GM18526 (cell line): ENCODE data around the gene MLH3.

Experiments
- POLR2A ChIP-seq: IDR thresholded peaks from 3 replicates; pipeline ENCODE4 v1.6.1; 2011; ENCODE audit not compliant: insufficient read length; ENCODE audit errors: extremely low read depth

MLH3 gene

DNA sequence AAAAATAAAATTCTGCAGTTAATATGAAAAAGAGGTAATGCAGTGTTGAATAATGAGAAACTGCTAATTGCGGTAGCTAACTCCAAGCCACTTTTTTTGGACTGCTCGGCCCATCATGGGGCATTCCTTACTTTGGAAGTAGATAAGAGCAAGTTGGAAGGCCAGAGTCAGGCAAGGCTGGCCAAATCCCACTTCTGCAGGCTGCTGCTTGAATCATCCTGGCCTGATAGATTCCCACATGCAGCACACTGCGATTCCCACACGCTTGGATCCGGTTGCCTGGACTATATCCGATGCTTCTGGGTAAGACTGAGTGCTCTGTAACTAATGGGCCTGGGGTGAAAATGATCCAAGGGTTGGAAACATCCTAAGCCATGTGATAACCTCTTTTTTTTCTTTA is 38.0 kb downstream of the MLH3 start:
- no peak for TF ChIP-seq POLR2A

DNA sequence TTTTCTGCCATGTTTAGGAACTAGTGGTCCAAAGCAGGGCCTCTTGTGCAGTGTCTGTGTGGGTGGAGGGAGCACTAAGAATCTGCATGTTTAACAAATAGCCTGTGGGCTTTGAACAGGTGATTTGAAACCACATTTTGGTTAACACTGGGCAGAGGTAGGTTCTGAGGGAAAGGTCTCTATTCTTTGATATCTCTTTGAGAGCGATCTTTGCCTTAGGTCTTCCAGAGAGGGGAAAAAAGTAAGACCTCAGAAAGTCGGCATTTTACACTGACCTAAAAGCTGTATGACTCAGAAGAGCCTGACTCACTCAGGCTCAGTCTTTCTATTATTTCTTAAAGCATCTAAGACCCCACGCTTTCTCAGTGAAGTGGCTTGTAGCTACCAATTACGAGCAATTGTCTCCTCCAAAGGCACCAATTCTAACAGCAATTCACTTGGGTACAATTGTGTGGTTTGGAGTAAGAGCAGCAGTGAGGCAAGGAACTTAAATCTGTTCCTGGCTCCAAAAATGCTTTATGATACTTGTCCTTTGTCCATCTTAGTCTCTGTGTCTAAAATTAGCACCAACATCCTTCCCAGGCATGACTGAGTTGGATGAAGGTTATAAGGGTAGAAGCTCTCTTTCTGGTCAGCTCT is 39.8 kb downstream of the MLH3 start:
- TF ChIP-seq POLR2A: no peak

DNA sequence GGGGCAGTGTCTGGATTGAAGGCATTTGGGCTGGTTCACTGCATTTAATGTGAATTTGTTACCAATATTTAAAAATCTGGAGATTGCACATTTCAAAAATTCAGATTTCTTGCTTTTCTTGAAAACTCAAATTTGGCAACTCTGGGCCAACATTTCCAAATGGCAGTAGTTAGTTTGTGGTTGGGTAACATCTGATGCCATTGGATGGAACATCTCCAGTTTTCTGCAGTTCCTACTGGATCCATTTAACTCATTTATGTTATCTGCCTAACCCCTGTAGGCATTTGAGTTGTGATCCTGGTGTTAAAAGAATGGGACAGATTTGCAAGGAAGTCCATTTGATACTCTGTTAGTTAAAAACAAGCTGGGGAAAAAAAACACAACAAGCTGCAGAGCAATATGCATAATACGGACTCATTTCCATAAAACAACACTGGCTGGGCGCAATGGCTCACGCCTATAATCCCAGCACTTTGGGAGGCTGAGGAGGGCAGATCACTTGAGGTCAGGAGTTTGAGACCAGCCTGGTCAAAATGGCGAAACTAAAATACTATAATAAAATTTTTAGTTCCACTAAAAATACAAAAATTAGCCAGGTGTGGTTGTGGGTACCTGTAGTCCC is 40.7 kb downstream of the MLH3 start:
- no peak for TF ChIP-seq POLR2A

DNA sequence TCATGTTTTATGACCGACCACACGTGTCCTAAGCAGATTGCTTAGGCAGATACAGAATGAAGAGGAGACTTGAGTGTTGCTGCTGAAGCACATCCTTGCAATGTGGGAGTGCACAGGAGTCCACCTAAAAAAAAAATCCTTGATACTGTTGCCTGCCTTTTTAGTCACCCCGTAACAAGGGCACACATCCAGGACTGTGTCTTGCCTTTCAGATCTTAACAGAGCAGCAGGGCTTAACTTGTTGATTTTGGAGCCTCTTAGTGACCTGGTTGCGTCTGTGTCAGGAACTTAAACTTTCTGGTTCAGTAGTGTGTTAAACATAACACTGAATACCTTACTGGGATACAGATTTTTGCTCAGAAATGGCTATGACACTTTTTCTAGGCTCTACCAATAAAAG is 42.1 kb downstream of the MLH3 start:
- TF ChIP-seq POLR2A: no peak

DNA sequence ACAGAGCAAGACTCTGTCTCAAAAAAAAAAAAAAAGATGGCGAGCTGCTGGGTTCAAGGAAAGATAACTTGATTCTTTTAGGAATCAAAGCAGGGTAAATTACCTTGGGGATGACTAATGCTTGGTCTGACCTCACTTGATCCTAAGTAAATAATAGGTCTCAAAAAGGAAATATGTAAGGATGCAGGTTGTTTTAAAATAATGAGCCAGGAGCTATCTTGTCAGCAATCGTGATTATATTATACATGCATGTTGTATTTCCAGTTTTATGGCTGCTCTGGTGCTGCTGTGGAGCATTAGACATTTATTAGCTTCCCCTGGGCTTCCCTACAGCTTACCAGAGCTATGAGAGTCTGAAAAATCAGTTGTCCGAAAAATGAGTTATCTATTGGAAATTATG is 45.9 kb downstream of the MLH3 start:
- TF ChIP-seq POLR2A: no peak

DNA sequence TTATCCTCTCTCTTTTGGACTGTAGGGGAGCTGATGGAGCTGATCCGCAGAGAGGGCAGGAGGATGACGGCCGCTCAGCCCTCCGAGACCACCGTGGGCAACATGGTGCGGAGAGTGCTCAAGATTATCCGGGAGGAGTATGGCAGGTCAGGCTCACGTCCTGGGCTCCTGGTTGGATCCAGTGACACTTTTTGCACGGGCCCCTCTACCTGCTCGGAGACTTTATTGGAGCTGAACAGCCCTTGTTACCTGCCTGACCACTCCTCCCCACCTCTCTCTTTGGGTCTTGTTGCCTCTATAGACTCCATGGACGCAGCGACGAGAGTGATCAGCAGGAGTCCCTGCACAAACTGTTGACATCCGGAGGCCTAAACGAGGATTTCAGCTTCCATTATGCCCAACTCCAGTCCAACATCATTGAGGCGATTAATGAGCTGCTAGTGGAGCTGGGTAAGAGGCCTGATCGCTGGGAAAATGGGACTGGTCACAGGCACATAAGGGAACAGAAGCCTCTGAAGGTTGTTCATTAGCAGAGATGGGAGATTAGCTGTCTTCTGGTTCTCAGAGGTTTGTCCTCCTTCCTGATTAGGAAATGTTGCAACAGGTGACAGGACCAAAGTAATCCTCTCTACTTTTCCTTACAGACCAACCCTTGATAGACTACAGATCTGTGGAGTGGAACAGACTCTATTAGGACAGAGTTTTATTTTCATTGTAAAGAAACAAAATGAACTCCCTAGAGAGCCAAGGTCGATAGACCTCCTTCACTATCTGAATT is 47.8 kb downstream of the MLH3 start:
- no peak for TF ChIP-seq POLR2A

DNA sequence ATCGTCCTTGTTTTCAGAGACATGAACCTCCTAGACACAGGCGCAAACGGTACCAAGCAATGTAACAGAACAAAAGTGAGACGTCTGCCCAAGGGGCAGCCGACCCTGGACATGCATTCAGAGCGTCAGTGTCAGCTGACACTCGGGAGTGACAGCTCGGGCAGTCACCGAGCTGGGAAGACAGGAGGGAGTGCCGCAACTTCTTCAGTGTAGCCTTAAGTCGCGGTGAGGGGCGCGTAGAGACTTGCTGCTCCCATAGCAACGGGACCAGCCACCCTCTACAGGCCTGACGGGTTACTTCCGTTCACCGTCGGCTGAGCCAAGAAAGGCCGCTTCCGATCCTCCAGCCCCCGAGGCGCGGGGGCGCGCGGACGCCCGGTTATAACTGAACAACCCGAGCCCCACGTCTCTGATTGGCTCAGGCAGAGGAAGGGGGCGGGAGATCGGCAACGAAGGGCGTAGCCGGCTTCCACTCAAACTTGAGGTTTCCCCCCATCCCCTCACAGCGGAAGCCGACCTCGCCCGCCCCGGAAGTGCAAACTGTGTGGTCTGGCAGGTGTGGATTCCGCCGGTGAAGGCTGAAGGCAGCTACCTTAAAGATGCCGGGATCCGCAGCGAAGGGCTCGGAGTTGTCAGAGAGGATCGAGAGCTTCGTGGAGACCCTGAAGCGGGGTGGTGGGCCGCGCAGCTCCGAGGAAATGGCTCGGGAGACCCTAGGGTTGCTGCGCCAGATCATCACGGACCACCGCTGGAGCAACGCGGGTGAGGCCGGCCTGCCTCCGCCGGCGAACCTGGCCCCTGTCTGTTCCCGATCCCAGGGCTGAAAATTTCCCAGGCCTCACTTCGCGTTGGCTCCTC is 48.6 kb downstream of the MLH3 start, which contains the start of gene EIF2B2:
Gene EIF2B2, plus strand, starts transcription at position 530 of the 858 bp plus-strand sequence. Its CDS starts 70 bp downstream, at position 600.
- peak; percentile 77 for TF ChIP-seq POLR2A

DNA sequence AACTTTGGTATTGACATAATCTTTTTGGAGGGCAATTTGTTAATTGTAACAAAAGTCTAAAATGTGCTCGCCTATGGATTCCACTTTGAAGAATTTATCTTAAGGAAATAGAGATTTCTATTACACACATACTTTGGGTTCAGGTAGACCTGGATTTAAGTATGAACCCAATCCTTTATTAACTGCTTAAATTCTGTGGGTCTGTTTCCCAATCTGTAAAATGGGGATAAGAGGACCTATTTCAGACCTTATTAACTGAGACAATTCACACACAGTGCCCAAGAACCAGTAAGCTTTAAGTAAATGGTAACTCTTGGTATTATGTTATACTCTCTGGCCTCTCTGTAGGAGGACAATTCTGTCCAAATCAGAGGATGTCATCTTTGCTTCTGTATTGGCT is 49.4 kb downstream of the MLH3 start:
- no peak for TF ChIP-seq POLR2A

DNA sequence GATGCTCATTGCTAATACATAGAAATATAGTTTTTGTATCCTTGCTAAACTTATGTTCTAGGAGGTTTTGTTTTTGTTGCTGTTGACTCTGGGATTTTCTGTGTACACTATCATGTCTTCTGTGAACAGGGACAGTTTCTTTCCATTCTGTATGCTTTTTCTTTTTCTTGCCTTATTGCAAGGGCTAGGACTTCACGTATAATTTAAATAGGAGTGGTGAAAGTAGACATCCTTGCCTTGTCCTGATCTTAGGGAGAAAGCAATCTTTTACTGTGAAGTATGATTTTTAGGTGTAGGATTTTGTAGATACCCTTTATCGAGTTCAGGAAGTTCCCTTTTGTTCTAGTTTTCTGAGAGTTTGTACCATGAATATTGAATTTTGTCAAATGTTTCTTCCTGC is 50.0 kb downstream of the MLH3 start:
- TF ChIP-seq POLR2A: no peak

DNA sequence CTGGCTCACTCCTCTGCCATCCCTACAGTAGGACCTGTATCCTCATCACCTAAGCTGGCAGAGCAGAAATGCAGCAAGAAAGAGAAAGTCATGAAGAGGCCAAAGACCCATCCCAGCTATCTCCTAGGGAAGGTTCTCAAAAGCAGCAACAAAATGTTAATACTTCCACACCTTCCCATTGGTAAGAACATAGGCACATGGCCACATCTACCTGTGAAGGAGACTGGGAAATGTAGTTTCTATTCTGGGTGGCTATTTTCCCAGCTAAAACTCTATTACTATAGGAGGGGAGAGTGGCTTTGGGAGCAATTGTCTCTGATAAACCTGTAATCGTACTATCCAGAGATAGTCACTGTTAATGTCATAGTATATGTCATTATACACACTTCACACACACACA is 62.3 kb downstream of the MLH3 start:
- TF ChIP-seq POLR2A: no peak

DNA sequence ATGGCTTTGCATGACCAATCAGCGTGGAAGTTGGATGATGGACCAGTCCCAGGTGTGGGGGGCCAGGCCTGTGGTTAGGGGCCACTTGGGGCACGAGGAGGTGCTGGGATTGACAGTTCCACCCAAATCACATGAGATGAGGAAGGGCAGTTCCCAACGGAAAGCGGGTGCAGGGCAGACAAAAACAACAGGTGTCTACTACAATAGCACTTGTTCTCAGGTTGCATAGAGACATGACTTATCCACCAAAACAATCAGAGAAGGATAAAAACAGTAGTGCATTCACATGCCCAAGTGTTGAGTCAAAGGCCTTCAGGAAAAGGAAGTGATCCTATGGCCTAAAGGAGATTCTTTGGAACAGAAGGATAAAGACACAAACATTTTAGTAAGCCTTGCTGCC is 63.1 kb downstream of the MLH3 start:
- no peak for TF ChIP-seq POLR2A

DNA sequence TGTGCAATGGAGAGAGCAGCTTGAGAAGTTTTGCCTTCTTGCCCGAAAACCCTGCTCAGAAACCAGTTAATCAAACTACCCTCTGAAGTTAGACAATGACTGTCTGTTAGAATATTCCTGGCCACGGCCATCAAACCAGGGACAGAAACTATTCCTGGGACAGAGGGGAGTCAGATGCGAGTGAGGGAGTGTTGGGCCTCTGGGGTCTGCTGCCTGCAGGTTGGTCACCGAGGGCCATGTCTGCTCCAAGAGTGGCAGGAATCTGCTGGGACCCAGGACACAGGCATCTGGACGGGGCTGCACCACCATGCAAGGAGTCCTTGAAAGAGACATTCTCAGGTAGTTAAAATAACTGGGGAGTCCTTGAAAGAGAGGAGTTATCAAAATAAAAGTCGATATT is 65.5 kb downstream of the MLH3 start:
- no peak for TF ChIP-seq POLR2A

DNA sequence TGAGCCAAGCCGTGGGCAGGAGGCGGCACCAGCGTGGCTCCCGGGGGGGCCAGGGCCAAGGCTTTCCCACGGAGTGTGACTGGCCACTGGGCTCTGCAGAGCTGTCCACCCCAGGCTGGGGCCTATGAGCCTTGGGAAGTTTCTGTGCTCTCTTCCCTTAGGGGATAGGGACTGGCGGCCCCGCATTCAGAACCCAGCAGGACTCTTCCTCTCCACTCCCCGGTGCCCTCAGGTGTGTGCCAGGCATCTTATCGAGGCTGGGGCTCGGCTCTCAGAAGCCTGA is 66.3 kb downstream of the MLH3 start:
- TF ChIP-seq POLR2A: no peak

DNA sequence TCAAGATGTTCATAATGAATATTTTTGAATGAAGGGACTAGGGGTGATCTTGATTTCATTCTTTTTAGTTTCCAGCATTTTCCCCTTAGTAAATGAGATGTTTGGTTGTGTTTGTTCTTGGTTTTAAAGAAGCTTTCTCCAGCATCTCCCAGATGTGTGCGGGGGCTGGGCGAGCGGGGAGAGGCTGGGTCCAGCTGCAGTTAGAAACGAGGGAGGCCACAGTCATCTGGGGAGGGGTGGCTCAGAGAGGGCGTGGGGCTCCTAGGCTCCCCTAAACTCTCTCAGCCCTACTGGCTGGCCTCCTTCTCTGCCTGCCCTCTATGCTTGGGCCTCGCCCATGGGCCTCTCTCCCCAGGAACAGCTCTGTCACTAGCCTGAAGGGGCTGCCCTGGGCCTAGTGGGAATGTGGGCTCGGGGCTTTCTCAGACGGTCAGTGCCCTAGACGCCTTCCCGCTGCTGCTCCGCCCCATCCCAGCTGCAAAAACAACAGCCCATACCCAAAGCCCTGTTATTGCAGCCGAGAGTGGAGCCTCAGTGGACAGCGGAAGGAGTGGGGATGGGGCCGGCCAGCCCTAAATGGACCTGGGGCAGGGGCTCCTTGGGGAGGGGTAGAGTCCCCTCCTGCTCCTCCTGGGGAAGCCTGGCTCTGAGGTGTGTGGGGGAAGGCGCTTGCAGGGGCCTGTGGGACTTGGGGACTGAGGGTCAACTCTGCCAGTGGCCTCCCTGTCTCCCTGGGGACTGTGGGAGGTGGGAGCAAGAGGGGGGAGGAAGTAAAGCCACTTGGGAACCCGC is 66.8 kb downstream of the MLH3 start:
- TF ChIP-seq POLR2A: no peak

DNA sequence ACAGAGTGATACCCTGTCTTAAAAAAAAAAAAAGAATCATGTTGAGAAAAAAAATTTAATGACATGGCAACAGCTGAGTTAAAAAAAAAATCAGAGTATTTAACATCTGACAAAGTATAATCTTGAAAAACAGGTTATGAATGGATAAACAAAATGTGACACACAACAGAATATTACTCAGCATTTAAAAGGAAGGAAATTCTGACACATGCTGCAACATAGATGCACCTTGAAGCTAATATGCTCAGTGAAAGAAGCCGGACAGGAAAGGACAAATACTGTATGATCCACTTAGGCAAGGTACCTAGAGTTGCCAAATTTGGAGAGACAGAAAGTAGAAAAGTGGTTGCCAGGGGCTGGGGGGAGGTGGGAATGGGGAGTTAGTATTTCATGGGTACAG is 67.9 kb downstream of the MLH3 start:
- TF ChIP-seq POLR2A: no peak
